HG03135 (cell line): ENCODE measurements around the gene SPINK14.

Source experiments
- ATAC-seq: cut with Tn5 transposase; IDR thresholded peaks from one replicate; pipeline ENCODE4 v1.9.1; 2021; ENCODE audit warnings: mild to moderate bottlenecking, moderate library complexity; ENCODE audit not compliant: unreplicated experiment

SPINK14 gene

DNA sequence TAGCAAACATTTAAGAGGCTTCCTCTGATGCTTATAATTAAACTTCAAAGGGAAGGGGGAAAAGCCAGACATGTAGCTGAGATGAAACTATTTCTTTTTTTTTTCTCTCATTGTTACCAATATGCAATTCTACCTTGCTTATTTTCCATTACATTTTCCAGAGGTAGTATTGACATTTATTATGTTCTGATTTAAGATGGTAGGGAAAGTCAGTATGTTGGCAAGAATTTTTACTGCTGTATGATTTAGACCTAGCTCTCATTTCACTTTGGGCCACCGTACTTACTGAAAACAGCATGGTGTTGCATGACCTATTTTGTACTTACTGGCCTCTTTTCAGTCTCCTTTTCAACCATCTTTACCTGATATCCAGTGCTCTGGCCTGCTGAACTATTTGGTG lies 24.9 kb downstream of the SPINK14 start:
- ATAC-seq = no peak

DNA sequence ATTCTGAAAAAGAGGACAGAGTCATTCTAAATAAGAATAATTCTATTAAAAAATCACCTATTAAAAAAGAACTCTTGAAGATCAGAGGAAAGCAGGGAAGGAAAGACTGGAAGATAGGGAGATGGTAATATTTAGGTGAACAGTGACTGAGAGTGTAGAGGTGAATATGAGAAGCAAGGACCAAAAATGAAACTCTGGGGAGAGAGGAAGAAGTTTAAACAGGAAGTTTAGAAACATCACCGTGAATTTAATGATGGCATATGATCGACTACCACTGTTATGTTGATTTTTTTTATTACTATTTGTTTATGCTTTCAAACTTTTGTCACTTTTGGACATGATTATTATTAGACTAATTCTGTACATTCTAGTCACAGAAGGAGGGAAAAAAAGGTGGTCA lies 32.8 kb downstream of the SPINK14 start:
- ATAC-seq = no peak

DNA sequence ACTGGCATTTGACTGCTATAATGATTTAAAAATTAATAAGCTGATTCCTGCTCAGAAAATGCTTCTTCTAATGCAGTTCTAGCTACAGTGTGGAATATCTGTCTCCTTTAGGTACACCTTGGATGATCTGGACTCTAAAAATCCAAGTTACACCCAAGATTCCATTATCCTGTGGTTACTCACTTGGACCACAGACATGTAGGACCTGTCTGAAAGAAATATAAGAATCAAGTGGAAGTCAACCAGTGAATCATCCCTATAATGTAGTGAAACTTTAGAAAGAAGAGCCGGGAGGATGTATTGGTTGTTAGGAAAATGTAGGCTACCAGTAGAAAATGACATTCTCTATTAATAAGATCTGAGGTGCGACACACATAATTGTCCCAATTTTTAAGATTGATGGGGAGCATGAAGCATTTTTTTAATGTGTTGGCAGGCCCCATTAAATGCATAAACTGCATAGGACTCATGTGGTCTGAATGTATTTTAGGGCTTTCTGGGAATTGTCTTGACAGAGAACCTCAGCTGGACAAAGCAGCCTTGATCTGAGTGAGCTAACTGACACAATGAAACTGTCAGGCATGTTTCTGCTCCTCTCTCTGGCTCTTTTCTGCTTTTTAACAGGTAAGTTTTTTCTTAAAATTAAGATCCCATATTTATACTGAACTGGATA lies 34.3 kb downstream of the SPINK14 start, which contains the start of gene SPINK6:
Gene SPINK6 (plus strand): TSS at position 512 of the 673 bp plus-strand sequence. CDS start 55 bp downstream, at position 567.
- no peak for ATAC-seq

DNA sequence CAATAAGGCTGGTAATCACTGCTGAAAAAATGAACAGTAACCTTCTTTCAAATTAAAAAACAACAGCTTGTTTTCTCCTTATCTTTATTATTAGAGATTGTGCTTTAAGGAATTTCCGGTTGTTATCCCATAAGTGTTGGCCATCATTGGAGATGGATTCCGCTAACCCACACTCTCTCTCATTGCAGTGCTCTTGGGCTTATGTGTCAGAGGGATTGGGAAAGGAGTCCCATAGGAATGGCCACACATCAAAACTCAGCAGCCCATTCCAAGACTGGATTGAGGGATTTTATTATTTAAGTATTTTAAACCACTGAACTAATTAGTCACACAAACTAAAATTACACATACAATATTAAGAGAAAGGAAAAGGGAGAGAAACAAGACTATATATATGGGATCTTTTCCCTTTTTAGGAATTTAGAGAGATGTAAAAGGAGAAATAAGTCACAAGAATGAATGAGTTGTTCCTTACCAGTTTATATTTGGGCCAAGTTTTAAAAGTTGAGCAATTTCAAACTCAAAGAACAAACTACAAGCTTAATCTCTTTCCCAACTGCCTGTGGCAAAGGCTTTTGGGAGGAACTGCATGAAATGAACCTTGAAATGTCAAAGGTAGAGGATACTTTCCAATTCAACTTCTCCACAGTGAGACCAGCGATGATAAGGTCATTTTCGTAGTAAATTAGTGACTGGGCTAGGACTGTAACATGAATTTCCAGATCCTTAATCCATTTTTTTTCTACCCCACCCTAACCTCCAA lies 36.9 kb downstream of the SPINK14 start:
- ATAC-seq = no peak

DNA sequence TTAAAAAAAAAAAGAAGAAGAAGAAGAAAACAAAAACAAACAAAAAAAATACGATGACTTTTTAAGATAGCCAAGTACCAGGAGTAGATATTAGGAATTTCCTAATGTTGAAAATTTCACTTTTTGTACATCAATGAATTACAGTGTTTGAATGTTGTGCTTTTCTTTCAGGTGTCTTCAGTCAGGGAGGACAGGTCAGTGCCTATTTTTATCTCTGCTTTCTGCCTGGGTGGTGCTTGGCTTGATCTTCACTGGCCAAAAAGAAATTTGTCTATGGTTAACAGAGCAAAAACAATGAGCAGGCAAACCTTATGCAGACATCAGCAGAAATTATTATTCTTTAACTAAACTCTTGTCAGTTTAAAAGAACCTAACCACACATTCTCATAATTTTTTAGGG lies 37.5 kb downstream of the SPINK14 start:
- ATAC-seq = no peak

DNA sequence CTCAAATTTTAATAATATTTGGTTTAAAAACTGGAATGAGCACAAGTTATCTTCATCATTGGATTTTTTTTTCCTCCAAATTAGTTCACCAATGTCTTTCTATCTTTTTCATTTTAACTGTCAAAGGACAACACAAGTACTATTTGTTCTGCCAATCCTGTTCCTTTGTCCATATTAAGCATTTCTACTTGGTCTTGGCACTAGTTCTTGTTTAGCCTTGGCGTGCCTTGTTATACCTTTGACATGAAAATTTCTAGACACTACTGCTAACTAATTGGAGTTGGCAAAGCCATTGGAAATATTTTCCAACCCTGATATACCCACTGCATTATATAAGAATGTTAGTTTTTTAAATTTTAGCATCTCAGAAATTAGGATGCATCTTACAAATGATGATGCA lies 38.3 kb downstream of the SPINK14 start:
- ATAC-seq = no peak

DNA sequence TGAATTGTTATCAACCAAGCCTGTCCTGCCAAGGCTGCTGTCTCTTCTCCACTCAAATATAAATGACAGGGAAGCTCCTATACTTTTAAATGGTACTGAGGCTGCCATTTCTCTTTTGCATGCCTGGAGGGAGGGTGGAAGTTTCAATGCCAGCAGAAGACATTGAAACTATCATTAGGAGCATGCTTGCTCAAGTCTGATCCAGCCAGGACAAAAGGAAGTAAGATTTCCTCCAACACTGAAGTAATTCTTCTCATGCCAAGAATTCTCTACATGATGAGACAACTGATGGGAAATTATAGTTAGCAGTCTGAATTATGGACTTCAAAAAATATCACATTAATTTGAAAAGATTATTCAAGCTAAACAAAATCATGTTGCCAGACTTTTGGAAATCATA lies 39.9 kb downstream of the SPINK14 start:
- no peak for ATAC-seq

DNA sequence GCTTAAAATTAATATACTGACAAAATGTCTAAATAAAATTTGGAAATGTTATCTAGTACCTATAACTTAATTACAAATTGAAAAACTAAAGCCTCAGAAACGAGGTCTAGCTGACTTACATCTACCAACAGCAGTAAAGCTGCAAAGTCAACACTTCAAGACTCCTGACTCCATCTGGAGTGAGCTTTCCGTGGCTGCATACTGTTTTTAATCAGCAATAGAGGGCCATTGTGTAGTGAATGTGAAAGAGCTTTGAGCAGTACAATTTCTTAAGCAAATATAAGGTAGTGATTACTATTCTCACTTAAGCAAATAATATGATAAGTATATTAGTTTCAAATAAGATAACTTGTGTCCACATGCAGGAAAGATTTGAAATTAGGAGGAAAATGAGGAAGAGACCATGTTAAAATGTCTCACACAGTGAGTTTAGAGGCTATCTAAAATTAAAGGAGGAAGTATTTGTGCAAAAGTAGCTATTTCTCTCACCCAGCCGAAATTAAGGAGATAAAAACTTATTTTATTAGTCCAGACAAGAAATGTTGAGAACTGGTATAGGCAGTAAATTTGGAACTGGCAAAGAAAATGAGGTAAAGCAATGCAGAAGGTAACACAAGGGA lies 40.9 kb downstream of the SPINK14 start:
- no peak for ATAC-seq

DNA sequence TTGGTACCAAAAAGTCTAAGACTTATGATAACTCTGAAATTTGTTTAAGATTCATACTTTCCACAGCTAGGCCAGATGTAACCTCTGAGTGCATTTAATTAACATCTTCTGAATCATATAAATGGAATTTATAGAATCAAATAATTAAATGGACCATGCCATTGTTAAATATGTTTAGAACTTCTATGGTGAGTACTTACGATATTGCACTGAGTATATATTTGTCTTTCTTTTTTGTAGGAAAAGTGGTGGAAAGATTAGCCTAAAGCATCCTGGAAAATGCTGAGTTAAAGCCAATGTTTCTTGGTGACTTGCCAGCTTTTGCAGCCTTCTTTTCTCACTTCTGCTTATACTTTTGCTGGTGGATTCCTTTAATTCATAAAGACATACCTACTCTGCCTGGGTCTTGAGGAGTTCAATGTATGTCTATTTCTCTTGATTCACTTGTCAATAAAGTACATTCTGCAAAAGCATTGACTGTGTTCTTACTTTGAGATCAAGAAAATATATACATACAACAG lies 46.4 kb downstream of the SPINK14 start:
- no peak for ATAC-seq

DNA sequence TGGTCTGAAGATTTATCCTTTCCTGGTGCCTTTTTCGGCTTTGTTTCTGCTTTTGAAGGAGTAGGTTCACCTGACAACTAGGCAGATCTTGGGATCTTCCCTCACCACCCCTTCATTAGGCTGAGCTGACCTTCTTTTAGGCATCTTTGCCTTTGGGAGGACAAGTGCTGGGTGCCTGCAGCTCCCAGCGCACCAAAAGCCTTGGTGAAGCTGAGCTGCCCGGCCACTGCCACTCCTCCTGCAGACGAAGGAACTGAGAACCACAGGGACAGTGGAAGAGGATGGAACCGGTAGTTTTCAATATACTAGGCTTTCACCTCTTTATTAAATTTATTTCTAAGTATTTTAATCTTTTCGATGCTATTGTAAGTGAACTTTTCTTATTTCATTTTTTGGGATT lies 53.2 kb downstream of the SPINK14 start:
- no peak for ATAC-seq

DNA sequence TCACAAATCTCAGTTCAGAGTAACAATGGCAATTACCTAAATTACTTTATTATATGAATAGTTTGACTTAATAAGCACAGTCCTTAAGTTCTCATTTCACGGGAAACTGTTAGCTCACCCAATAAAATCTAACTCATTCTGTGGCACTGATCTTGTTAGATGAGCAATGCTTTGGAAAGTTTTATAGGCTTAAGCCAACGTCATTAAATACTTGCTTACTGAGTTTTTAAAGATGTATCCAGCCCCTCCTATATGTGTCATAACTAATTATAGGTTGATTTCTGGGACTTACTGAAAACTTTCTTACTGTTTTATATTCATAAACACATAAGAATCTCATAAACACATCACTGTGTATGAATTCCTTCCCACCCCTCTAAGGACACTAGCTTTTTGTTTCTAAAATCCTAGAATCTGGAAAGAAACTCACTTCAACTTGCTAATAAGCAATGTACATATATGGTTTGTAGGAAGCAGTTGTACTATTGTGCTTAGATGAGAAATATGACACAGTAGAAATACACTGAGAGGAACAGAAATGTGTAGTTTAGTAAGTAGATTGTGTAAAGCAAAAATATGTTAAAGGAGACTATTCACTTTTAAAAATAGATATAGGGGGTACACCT lies 55.9 kb downstream of the SPINK14 start:
- no peak for ATAC-seq
